ENCODE data around the gene ARF5. TPM values are rescaled to one million over a fixed set of nuclear protein-coding genes. Genes with fewer than 3 reads are reported as not detected.

The ARF5 gene
- total RNA-seq, 4 donors from 2014 or later, result 76.3 to 202 (median 156) TPM

DNA sequence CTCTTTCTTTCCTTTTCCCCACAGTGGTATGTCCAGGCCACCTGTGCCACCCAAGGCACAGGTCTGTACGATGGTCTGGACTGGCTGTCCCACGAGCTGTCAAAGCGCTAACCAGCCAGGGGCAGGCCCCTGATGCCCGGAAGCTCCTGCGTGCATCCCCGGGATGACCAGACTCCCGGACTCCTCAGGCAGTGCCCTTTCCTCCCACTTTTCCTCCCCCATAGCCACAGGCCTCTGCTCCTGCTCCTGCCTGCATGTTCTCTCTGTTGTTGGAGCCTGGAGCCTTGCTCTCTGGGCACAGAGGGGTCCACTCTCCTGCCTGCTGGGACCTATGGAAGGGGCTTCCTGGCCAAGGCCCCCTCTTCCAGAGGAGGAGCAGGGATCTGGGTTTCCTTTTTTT lies 3.0 kb downstream of the ARF5 start:
- peaks cover 0 to 23% of the 10 kb centered on the region in 2 donors for H3K36me3 ChIP-seq
- TF ChIP-seq, protein P1, sequence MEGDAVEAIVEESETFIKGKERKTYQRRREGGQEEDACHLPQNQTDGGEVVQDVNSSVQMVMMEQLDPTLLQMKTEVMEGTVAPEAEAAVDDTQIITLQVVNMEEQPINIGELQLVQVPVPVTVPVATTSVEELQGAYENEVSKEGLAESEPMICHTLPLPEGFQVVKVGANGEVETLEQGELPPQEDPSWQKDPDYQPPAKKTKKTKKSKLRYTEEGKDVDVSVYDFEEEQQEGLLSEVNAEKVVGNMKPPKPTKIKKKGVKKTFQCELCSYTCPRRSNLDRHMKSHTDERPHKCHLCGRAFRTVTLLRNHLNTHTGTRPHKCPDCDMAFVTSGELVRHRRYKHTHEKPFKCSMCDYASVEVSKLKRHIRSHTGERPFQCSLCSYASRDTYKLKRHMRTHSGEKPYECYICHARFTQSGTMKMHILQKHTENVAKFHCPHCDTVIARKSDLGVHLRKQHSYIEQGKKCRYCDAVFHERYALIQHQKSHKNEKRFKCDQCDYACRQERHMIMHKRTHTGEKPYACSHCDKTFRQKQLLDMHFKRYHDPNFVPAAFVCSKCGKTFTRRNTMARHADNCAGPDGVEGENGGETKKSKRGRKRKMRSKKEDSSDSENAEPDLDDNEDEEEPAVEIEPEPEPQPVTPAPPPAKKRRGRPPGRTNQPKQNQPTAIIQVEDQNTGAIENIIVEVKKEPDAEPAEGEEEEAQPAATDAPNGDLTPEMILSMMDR (IDR thresholded peaks at IDR 0.05 in 4 of 5, conservative IDR thresholded peaks at IDR 0.05 in 1 of 5), result no peak
- TF ChIP-seq POLR2A (IDR thresholded peaks at IDR 0.05), result no peak
- DNase-seq (no peak), ATAC-seq (no peak)
- H3K27me3 ChIP-seq, result no peaks in the 10 kb centered on the region
- no peaks in the 10 kb centered on the region for H3K9me3 ChIP-seq
- intact Hi-C loops (cut with DNase I; ENCODE audit: low total_unique reads), result no loop called here
- H3K4me1 ChIP-seq, result peaks cover 17% of the 10 kb centered on the region in 2 donors
- in situ Hi-C loops (cut with MboI; ENCODE audit: low sequenced_read_pairs in 4 of 4), result loop anchor here in 2 of 4 donors (10.0 to 25.0 kb wide), 2 partner anchors 54 to 204 kb away; partner anchors contain the start of gene ZNF800 (in 1 of the 2)
- no peak overlapping the region for H3K4me3 ChIP-seq
- H3K27ac ChIP-seq, result no peak overlapping the region

GRCh38 chr7:127591591-127591990 lies 3.4 kb downstream of the ARF5 start:
- Histone ChIP-seq H3K36me3 (peaks cover 0 to 23% of the 10 kb centered on the region in 2 donors), H3K4me1 (peaks cover 17% of the 10 kb centered on the region in 2 donors), H3K4me3 (no peak overlapping the region), H3K9me3 (no peaks in the 10 kb centered on the region), H3K27ac (no peak overlapping the region), H3K27me3 (no peaks in the 10 kb centered on the region)
- ATAC-seq (no peak), DNase-seq (no peak)
- no peak for TF ChIP-seq POLR2A (IDR thresholded peaks at IDR 0.05)
- TF ChIP-seq, protein P1 (IDR thresholded peaks at IDR 0.05 in 4 of 5, conservative IDR thresholded peaks at IDR 0.05 in 1 of 5), result no peak
- in situ Hi-C loops (cut with MboI; ENCODE audit: low sequenced_read_pairs in 4 of 4), result loop anchor here in 2 of 4 donors (10.0 to 25.0 kb wide), 2 partner anchors 53 to 204 kb away; partner anchors contain the start of gene ZNF800 (in 1 of the 2)
- intact Hi-C loops (cut with DNase I; ENCODE audit: low total_unique reads), result no loop called here

DNA sequence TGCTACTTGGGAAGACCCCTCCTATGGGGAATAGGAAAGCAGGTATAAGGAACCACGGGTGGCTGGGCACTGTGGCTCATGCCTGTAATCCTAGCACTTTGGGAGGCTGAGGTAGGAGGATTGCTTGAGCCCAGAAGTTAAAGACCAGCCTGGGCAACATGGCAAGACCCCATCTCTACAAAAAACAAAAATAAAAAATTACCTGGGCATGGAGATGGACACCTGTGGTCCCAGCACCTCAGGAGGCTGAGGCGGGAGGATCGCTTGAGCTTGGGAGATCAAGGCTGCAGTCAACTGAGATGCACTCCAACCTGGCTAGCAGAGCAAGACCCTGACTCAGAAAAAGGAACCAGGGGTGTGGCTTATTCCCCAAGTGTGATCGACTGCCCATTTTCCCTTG lies 4.3 kb downstream of the ARF5 start:
- H3K27ac ChIP-seq, result no peak overlapping the region
- no peaks in the 10 kb centered on the region for H3K9me3 ChIP-seq
- no peak overlapping the region for H3K4me3 ChIP-seq
- ATAC-seq, result no peak
- TF ChIP-seq, protein P1 (IDR thresholded peaks at IDR 0.05 in 4 of 5, conservative IDR thresholded peaks at IDR 0.05 in 1 of 5), result no peak
- no peak for TF ChIP-seq POLR2A (IDR thresholded peaks at IDR 0.05)
- H3K27me3 ChIP-seq, result no peaks in the 10 kb centered on the region
- peaks cover 0 to 23% of the 10 kb centered on the region in 2 donors for H3K36me3 ChIP-seq
- peaks cover 13 to 15% of the 10 kb centered on the region in 2 donors for H3K4me1 ChIP-seq
- DNase-seq, result no peak
- intact Hi-C loops (cut with DNase I; ENCODE audit: low total_unique reads), result no loop called here
- in situ Hi-C loops (cut with MboI; ENCODE audit: low sequenced_read_pairs in 4 of 4), result loop anchor here in 2 of 4 donors (10.0 to 25.0 kb wide), 2 partner anchors 52 to 205 kb away; partner anchors contain the start of gene ZNF800 (in 1 of the 2)

GRCh38 chr7:127594490-127594889 lies 6.3 kb downstream of the ARF5 start:
- intact Hi-C loops (cut with DNase I; ENCODE audit: low total_unique reads), result no loop called here

More at GRCh38 chr7:127594490-127594889, 6.3 kb downstream of the ARF5 start:
- peaks cover 4% of the 10 kb centered on the region in 2 donors for H3K4me1 ChIP-seq
- no peaks in the 10 kb centered on the region for H3K27me3 ChIP-seq
- ATAC-seq, result no peak
- in situ Hi-C loops (cut with MboI; ENCODE audit: low sequenced_read_pairs in 4 of 4), result loop anchor here in 2 of 4 donors (10.0 to 25.0 kb wide), 2 partner anchors 50 to 207 kb away; partner anchors contain the start of gene ZNF800 (in 1 of the 2)
- no peak overlapping the region for H3K27ac ChIP-seq
- peaks cover 0 to 23% of the 10 kb centered on the region in 2 donors for H3K36me3 ChIP-seq
- H3K9me3 ChIP-seq, result no peaks in the 10 kb centered on the region
- no peak for DNase-seq
- TF ChIP-seq, protein P1 (IDR thresholded peaks at IDR 0.05 in 4 of 5, conservative IDR thresholded peaks at IDR 0.05 in 1 of 5), result no peak
- TF ChIP-seq POLR2A (IDR thresholded peaks at IDR 0.05), result no peak
- H3K4me3 ChIP-seq, result no peak overlapping the region
